Fibroblast of villous mesenchyme (primary cell): ENCODE results near the gene WBP1L. TPM values are rescaled to one million over a fixed set of nuclear protein-coding genes. Genes with fewer than 3 reads are reported as not detected.
A peak's percentile ranks its signal among the peaks of the same experiment; 100 is the strongest.

Source experiments
- DNase-seq: peaks from one replicate; pipeline ENCODE4 v3.0.0-alpha.2; 2010; ENCODE audit warnings: low read depth
- H3K4me3 ChIP-seq: 2 replicates; pipeline ENCODE4 v1.5.1; 2011; ENCODE audit warnings: low read depth, mild to moderate bottlenecking, low read length
- CTCF ChIP-seq: IDR thresholded peaks from 2 replicates; pipeline ENCODE4 v1.5.1; 2012; ENCODE audit warnings: low read depth, mild to moderate bottlenecking, low read length; ENCODE audit not compliant: insufficient read depth
- total RNA-seq: library from RNA; depleted of rRNA; stranded (reverse); fragments of >200 nt; gene quantifications from 2 replicates; pipeline ENCODE4 v1.2.3, GENCODE V29; 2012

The WBP1L gene
- total RNA-seq, 1 donor, result 40.6 TPM

DNA sequence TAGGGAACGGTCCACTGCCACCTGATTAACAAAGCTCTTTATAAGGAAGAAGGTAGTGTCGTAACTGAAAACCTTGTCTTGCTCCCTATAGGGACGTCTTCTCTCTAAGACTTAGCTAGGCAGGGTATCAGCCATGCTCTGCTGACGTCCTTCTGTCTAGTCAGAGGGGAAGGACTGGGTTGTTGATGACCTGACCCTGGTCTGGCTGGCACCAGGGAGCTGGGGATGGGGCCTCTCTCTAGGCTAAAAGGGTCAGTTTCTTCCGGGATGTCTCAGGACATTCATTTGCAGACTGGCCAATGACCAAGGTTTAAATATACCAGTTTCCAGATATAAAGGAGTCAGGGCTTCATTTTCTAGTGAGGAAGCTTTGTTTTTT is 83.8 kb downstream of the WBP1L start:
- no peak for DNase-seq
- H3K4me3 ChIP-seq, result no peak overlapping the region
- TF ChIP-seq CTCF, result no peak

DNA sequence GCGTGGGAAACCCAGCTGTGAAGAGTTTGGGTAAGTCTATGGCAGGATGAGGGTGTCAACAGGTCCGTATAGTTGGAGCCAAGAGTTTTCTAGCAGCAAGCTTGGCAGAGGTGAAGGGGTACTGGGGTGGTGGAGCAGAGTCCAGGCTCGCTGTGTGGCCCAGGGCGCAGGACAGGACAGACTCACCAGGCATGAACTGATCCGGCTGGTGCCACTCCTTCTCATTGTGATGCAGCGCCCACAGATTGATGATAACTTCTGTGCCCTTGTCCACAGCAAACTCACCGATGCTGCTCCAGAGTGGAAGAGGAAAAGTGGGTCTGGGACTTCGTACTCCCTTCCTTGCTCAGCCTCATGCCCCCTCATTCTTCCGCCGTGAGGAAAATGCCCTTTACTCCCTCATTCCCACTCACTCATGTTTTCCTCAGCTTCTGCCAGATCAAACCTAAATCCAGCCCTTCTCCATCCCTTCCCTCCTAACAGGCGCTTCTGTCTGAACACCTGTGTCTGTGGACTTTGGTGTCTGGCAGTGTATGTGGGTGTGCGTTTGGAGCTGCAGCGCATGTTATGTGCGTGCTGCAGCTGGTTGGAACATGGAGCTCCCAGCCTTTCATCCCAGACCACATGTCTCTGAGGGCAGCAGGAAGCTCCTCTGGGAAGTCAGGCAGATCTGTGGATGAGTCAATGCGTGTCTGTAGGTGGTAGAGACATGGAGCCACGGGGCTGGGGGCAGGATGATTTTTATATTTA is 87.7 kb downstream of the WBP1L start:
- TF ChIP-seq CTCF, result no peak
- peak; percentile 14 for DNase-seq

DNA sequence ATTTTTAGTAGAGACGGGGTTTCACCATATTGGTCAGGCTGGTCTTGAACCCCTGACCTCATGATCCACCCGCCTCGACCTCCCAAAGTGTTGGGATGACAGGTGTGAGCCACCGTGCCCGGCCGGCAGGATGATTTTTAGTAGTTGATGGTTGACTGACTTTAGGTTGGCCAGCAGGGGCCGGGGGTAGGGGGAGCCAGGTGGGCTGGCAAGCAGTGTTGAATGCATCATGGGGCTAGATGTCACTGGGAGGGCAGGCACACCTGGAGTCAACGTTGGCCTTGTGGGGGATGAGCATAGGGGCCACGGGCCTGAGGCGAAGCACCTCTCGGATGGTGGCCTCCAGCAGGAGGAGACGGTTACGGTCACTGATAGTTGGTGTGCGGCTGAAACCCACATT is 88.5 kb downstream of the WBP1L start:
- no peak for TF ChIP-seq CTCF
- DNase-seq, result no peak
- no peak overlapping the region for H3K4me3 ChIP-seq

More for the DNA sequence above, 87.7 kb downstream of the WBP1L start:
- no peak overlapping the region for H3K4me3 ChIP-seq

GRCh38 chr10:102832987-102833386 is 89.2 kb downstream of the WBP1L start:
- DNase-seq, result no peak
- H3K4me3 ChIP-seq, result no peak overlapping the region
- TF ChIP-seq CTCF, result no peak

GRCh38 chr10:102834143-102834542 is 90.4 kb downstream of the WBP1L start:
- H3K4me3 ChIP-seq, result no peak overlapping the region
- no peak for DNase-seq
- TF ChIP-seq CTCF, result no peak

GRCh38 chr10:102835007-102835482 is 91.3 kb downstream of the WBP1L start:
- peak; percentile 78 for DNase-seq
- peak; percentile 90 for TF ChIP-seq CTCF
- no peak overlapping the region for H3K4me3 ChIP-seq
